Measurements from ENCODE around the gene DNAJC13. TPM values are rescaled to one million over a fixed set of nuclear protein-coding genes. Genes with fewer than 3 reads are reported as not detected.

DNAJC13 gene
- total and polyA plus RNA-seq, 12 donors, result 6.3 to 40.5 (median 30.8) TPM

DNA sequence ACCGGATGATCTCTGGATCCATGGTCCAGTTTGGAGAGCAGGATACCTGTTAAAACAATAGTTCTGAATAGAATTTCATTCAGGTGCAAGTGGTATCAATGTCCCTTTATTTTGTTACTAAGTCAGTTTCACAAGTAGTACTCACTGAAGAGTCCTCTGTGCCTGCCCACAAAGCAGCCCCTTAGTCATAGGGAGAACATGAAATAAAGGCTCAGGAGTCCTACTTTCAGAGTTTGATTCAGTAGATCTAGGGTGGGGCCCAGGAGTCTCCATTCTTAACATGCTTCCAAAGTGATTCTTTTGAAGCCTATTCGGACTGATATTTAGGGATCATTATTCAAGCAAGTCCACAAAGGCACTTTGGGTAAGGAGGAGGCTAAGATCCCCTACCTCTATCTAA is 100.0 kb downstream of the DNAJC13 start:
- ATAC-seq (no peak), DNase-seq (no peak)
- H3K27me3 ChIP-seq, result no peaks in the 10 kb centered on the region
- 95 to 96% methylated on average over 2 of the region's 2 CpGs for WGBS, 2 donors
- no peaks in the 10 kb centered on the region for H3K9me3 ChIP-seq
- TF ChIP-seq, protein P1, sequence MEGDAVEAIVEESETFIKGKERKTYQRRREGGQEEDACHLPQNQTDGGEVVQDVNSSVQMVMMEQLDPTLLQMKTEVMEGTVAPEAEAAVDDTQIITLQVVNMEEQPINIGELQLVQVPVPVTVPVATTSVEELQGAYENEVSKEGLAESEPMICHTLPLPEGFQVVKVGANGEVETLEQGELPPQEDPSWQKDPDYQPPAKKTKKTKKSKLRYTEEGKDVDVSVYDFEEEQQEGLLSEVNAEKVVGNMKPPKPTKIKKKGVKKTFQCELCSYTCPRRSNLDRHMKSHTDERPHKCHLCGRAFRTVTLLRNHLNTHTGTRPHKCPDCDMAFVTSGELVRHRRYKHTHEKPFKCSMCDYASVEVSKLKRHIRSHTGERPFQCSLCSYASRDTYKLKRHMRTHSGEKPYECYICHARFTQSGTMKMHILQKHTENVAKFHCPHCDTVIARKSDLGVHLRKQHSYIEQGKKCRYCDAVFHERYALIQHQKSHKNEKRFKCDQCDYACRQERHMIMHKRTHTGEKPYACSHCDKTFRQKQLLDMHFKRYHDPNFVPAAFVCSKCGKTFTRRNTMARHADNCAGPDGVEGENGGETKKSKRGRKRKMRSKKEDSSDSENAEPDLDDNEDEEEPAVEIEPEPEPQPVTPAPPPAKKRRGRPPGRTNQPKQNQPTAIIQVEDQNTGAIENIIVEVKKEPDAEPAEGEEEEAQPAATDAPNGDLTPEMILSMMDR (IDR thresholded peaks at IDR 0.05), result no peak
- no peak overlapping the region for H3K4me3 ChIP-seq
- intact Hi-C loops (cut with DNase I), result no loop called here
- no peaks in the 10 kb centered on the region for H3K4me1 ChIP-seq
- no peak overlapping the region for H3K27ac ChIP-seq
- peaks cover 0 to 100% (median 65%) of the 10 kb centered on the region in 9 donors for H3K36me3 ChIP-seq

DNA sequence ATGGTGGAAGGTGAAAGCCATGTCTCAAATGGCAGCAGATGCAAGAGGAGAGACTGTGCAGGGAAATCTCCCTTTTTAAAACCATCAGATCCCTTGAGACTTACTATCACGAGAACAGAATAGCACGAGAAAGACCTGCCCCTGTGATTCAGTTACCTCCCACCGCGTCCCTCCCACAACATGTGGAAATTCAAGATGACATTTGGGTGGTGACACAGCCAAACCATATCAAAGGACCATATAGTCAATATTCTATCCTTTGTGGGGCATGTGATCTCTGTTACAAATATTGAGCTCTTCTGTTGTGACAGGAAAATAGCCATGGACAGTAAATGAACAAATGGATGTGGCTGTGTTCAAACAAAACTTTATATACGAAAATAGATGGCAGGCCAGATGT is 102.6 kb downstream of the DNAJC13 start:
- H3K9me3 ChIP-seq, result no peaks in the 10 kb centered on the region
- ATAC-seq, result no peak
- H3K4me1 ChIP-seq, result no peaks in the 10 kb centered on the region
- peaks cover 0 to 100% (median 53%) of the 10 kb centered on the region in 9 donors for H3K36me3 ChIP-seq
- H3K27me3 ChIP-seq, result no peaks in the 10 kb centered on the region
- H3K27ac ChIP-seq, result no peak overlapping the region
- no peak overlapping the region for H3K4me3 ChIP-seq
- no peak for DNase-seq
- TF ChIP-seq, protein P1 (IDR thresholded peaks at IDR 0.05), result no peak
- intact Hi-C loops (cut with DNase I), result loop anchor here in 1 of 10 donors (5.0 kb wide), 1 partner anchor 33 kb away; no protein-coding TSS in a partner anchor
- 86 to 90% methylated on average over 5 of the region's 5 CpGs for WGBS, 2 donors

DNA sequence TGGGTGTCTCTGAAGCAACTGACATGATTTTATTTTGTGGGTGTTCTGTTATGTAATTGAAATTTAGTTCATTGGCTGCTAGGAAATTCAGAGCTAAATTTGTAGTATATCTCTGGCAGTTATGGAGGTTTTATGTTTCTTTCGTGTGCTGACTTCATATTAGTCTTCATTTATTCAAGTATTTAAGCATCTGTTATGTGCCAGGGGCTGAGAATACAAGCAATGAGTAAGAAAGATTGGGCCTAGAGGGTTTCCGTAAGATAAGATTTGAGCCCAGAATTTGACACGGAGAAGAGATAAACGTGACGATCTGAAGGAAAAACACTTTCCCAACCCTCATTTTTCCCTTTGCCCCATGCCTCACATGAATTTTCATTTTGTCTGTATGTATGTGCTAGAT is 104.6 kb downstream of the DNAJC13 start:
- Histone ChIP-seq H3K27ac (no peak overlapping the region), H3K4me1 (no peaks in the 10 kb centered on the region), H3K36me3 (peaks cover 0 to 100% (median 51%) of the 10 kb centered on the region in 9 donors), H3K9me3 (no peaks in the 10 kb centered on the region), H3K27me3 (no peaks in the 10 kb centered on the region), H3K4me3 (no peak overlapping the region)
- TF ChIP-seq, protein P1 (IDR thresholded peaks at IDR 0.05), result no peak
- no peak for DNase-seq
- intact Hi-C loops (cut with DNase I), result loop anchor here in 1 of 10 donors (5.0 kb wide), 1 partner anchor 35 kb away; no protein-coding TSS in a partner anchor
- ATAC-seq, result no peak
- 73 to 76% methylated on average over 5 of the region's 5 CpGs for WGBS, 2 donors

DNA sequence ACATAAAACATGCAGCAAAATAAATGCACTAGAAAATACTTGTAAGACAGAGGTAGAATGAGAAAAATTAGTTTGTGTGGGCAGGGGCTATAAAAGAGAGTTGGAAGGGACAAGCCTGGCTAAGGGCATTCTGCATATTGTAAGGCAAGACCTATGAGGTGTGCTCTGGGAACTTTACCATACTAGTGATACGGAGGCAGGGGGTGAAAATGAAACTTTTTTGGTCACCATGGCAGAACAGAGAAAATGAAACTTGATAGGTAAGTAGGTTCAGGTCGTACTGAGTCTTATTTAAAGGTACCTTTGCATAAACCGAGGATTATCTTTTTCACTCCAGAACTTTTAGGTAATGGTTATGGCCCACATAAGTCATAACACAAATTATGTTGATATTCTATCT is 105.1 kb downstream of the DNAJC13 start:
- H3K27ac ChIP-seq, result no peak overlapping the region
- ATAC-seq (no peak), DNase-seq (no peak)
- WGBS, 2 donors, result 89 to 93% methylated on average over 3 of the region's 3 CpGs
- intact Hi-C loops (cut with DNase I), result loop anchor here in 1 of 10 donors (5.0 kb wide), 1 partner anchor 35 kb away; no protein-coding TSS in a partner anchor
- peaks cover 0 to 100% (median 51%) of the 10 kb centered on the region in 9 donors for H3K36me3 ChIP-seq
- TF ChIP-seq, protein P1 (IDR thresholded peaks at IDR 0.05), result no peak
- no peak overlapping the region for H3K4me3 ChIP-seq
- H3K9me3 ChIP-seq, result no peaks in the 10 kb centered on the region
- no peaks in the 10 kb centered on the region for H3K4me1 ChIP-seq
- H3K27me3 ChIP-seq, result no peaks in the 10 kb centered on the region

All from heart right ventricle (tissue), 16 donors.